22Rv1 (cell line): ENCODE results near the gene PIGB.

ENCODE experiments used
- CTCF ChIP-seq: fragments of 450-650 bp; IDR thresholded peaks from 2 replicates; pipeline ENCODE4 v1.5.1; 2017; ENCODE audit warnings: mild to moderate bottlenecking
- ZFX ChIP-seq: fragments of 450-650 bp; IDR thresholded peaks from 2 replicates; pipeline ENCODE4 v1.6.1; 2017; ENCODE audit warnings: antibody characterized with exemption, borderline replicate concordance

GRCh38 chr15:55320963-55321362, 1.9 kb downstream of the PIGB start:
- TF ChIP-seq CTCF = no peak
- TF ChIP-seq ZFX = no peak
